ENCODE results near the gene TPPP3. TPM values are rescaled to one million over a fixed set of nuclear protein-coding genes. Genes with fewer than 3 reads are reported as not detected.

The TPPP3 gene
- total RNA-seq, 4 donors from 2014 or later = 3.0 to 26.2 (median 8.2) TPM

DNA sequence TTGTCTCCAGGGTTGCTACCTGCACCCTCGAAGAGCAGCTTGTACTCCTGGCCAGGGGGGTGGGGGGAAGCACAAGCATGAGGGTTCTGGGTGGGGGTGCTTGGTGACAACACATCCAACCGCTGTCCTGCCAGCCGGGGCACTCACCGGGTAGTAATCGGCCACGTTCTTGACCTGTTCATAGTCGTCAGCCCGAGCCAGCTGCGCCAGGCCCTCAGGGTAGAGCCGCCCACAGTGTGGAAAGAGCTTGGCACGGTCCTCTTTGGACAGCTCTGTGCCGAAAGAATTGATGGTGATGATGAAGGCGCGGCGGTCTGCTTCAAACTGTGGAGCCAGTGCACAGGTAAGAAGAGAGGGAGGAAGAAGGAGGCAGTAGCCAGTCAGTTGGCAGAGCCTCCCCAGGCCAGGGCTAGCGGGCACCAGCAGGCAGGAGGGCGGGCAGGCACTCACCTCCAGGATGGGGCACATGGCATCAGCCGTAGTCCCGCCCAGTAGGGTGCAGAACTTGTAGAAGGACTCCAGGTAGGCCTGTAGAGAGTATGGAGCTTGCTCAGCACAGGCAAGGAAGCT lies 45.6 kb upstream of the TPPP3 start:
- WGBS, 2 donors = 65% methylated on average over 5 of the region's 19 CpGs; no CpG with 5 or more reads in 1 of the 2 donors
- Histone ChIP-seq H3K27me3 (no peaks in the 10 kb centered on the region), H3K36me3 (peaks cover 18 to 81% (median 27%) of the 10 kb centered on the region in 3 donors), H3K27ac (no peak overlapping the region), H3K4me3 (no peak overlapping the region), H3K4me1 (peaks cover 15 to 46% (median 16%) of the 10 kb centered on the region in 3 donors), H3K9me3 (no peaks in the 10 kb centered on the region)
- TF ChIP-seq POLR2A (IDR thresholded peaks at IDR 0.05) (no peak), CTCF (IDR thresholded peaks at IDR 0.05) (no peak)
- intact Hi-C loops (cut with DNase I) = no loop called here
- DNase-seq = no peak

- TF ChIP-seq CTCF (IDR thresholded peaks at IDR 0.05) (no peak), POLR2A (IDR thresholded peaks at IDR 0.05) (no peak)
- peaks cover 10 to 41% (median 15%) of the 10 kb centered on the region in 3 donors for H3K4me1 ChIP-seq
- peaks cover 14 to 74% (median 27%) of the 10 kb centered on the region in 3 donors for H3K36me3 ChIP-seq
- intact Hi-C loops (cut with DNase I) = no loop called here
- 91 to 96% methylated on average over 16 of the region's 20 CpGs for WGBS, 2 donors
- no peaks in the 10 kb centered on the region for H3K9me3 ChIP-seq
- DNase-seq = no peak
- no peaks in the 10 kb centered on the region for H3K27me3 ChIP-seq
- H3K4me3 ChIP-seq = no peak overlapping the region
- H3K27ac ChIP-seq = no peak overlapping the region
Observed at GRCh38 chr16:67438098-67438791, 44.9 kb upstream of the TPPP3 start.

GRCh38 chr16:67437513-67437912 lies 44.2 kb upstream of the TPPP3 start:
- Histone ChIP-seq H3K27me3 (no peaks in the 10 kb centered on the region), H3K4me1 (peaks cover 5 to 41% (median 15%) of the 10 kb centered on the region in 3 donors), H3K4me3 (no peak overlapping the region), H3K9me3 (no peaks in the 10 kb centered on the region), H3K27ac (no peak overlapping the region), H3K36me3 (peaks cover 6 to 67% (median 27%) of the 10 kb centered on the region in 3 donors)
- WGBS, 2 donors = 50 to 90% methylated on average over 2 to 3 of the region's 4 CpGs
- no peak for TF ChIP-seq CTCF (IDR thresholded peaks at IDR 0.05)
- TF ChIP-seq POLR2A (IDR thresholded peaks at IDR 0.05) = no peak
- no peak for DNase-seq
- intact Hi-C loops (cut with DNase I) = no loop called here

DNA sequence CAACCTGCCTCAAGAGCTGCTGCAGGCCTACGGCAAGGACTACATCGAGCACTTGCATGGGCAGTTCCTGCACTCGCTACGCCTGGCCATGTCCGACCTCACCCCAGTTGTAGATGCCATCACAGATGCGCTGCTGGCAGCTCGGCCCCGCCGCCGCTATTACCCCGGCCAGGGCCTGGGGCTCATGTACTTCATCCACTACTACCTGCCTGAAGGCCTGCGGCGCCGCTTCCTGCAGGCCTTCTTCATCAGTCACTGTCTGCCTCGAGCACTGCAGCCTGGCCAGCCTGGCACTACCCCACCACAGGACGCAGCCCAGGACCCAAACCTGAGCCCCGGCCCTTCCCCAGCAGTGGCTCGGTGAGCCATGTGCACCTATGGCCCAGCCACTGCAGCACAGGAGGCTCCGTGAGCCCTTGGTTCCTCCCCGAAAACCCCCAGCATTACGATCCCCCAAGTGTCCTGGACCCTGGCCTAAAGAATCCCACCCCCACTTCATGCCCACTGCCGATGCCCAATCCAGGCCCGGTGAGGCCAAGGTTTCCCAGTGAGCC lies 43.4 kb upstream of the TPPP3 start:
- intact Hi-C loops (cut with DNase I) = no loop called here
- WGBS, 2 donors = 91 to 93% methylated on average over 7 to 17 of the region's 23 CpGs
- no peaks in the 10 kb centered on the region for H3K27me3 ChIP-seq
- TF ChIP-seq CTCF (IDR thresholded peaks at IDR 0.05) (no peak), POLR2A (IDR thresholded peaks at IDR 0.05) (no peak)
- DNase-seq = no peak
- no peaks in the 10 kb centered on the region for H3K9me3 ChIP-seq
- no peak overlapping the region for H3K27ac ChIP-seq
- no peak overlapping the region for H3K4me3 ChIP-seq
- H3K4me1 ChIP-seq = peaks cover 7 to 41% (median 17%) of the 10 kb centered on the region in 3 donors
- H3K36me3 ChIP-seq = peaks cover 6 to 59% (median 27%) of the 10 kb centered on the region in 3 donors

- no peak for DNase-seq
- H3K9me3 ChIP-seq = no peaks in the 10 kb centered on the region
- peaks cover 6 to 55% (median 27%) of the 10 kb centered on the region in 3 donors for H3K36me3 ChIP-seq
- H3K27ac ChIP-seq = no peak overlapping the region
- no peaks in the 10 kb centered on the region for H3K27me3 ChIP-seq
- WGBS, 2 donors = 97% methylated on average over 6 of the region's 16 CpGs; no CpG with 5 or more reads in 1 of the 2 donors
- TF ChIP-seq CTCF (IDR thresholded peaks at IDR 0.05) (no peak), POLR2A (IDR thresholded peaks at IDR 0.05) (no peak)
- peaks cover 11 to 40% (median 19%) of the 10 kb centered on the region in 3 donors for H3K4me1 ChIP-seq
- intact Hi-C loops (cut with DNase I) = no loop called here
- H3K4me3 ChIP-seq = no peak overlapping the region
Observed at GRCh38 chr16:67435758-67436164, 42.5 kb upstream of the TPPP3 start.

Measured in esophagus squamous epithelium (tissue), 5 donors.